Measurements from ENCODE around the gene CDYL2.

Gene CDYL2

GRCh38 chr16:80577485-80578280 is 226.7 kb downstream of the CDYL2 start:
- TF ChIP-seq CTCF (IDR thresholded peaks at IDR 0.05; ENCODE audit: low read depth, low read length, missing control alignments): no peak
- no peak overlapping the region for H3K4me3 ChIP-seq (ENCODE audit: low read depth, low read length)
- no peak for DNase-seq (ENCODE audit: low read depth)

- DNase-seq (ENCODE audit: low read depth): no peak
- no peak overlapping the region for H3K4me3 ChIP-seq (ENCODE audit: low read depth, low read length)
- TF ChIP-seq CTCF (IDR thresholded peaks at IDR 0.05; ENCODE audit: low read depth, low read length, missing control alignments): no peak
Observed at GRCh38 chr16:80576343-80576912, 228.0 kb downstream of the CDYL2 start.

- no peak for TF ChIP-seq CTCF (IDR thresholded peaks at IDR 0.05; ENCODE audit: low read depth, low read length, missing control alignments)
- no peak overlapping the region for H3K4me3 ChIP-seq (ENCODE audit: low read depth, low read length)
- no peak for DNase-seq (ENCODE audit: low read depth)
Observed at GRCh38 chr16:80573700-80574120, 230.7 kb downstream of the CDYL2 start.

GRCh38 chr16:80570106-80570478 is 234.3 kb downstream of the CDYL2 start:
- no peak overlapping the region for H3K4me3 ChIP-seq (ENCODE audit: low read depth, low read length)
- no peak for TF ChIP-seq CTCF (IDR thresholded peaks at IDR 0.05; ENCODE audit: low read depth, low read length, missing control alignments)
- DNase-seq (ENCODE audit: low read depth): no peak

GRCh38 chr16:80569440-80570105 is 234.8 kb downstream of the CDYL2 start:
- DNase-seq (ENCODE audit: low read depth): peak; percentile 8
- TF ChIP-seq CTCF (IDR thresholded peaks at IDR 0.05; ENCODE audit: low read depth, low read length, missing control alignments): no peak
- H3K4me3 ChIP-seq (ENCODE audit: low read depth, low read length): no peak overlapping the region

GRCh38 chr16:80564394-80564793 is 240.0 kb downstream of the CDYL2 start:
- DNase-seq (ENCODE audit: low read depth): no peak
- TF ChIP-seq CTCF (IDR thresholded peaks at IDR 0.05; ENCODE audit: low read depth, low read length, missing control alignments): no peak
- H3K4me3 ChIP-seq (ENCODE audit: low read depth, low read length): no peak overlapping the region

Data from GM12864 (cell line).